Immature natural killer cell (primary cell): ENCODE measurements around the gene SMIM38. TPM values are rescaled to one million over a fixed set of nuclear protein-coding genes. Genes with fewer than 3 reads are reported as not detected.
"Not testable (repeated sequence)": the region's sequence is repeated elsewhere in the genome, so short reads cannot be mapped to it uniquely, and the experiment has no call there.

Experiments used
- DNase-seq, 3 donors: peaks; one replicate each; pipeline ENCODE4 v3.0.0; 2022; ENCODE audit warnings: mixed read lengths in 1 of 3
- H3K27ac Mint-ChIP-seq, 6 donors: one replicate each; pipeline ENCODE4 v1.8.0; 2020; ENCODE audit warnings: mixed read lengths in 6 of 6, mild to moderate bottlenecking in 5 of 6, inconsistent platforms in 4 of 6, moderate library complexity in 3 of 6
- H3K27me3 Mint-ChIP-seq, 3 donors: one replicate each; pipeline ENCODE4 v1.8.0; 2020 to 2021; ENCODE audit warnings: low read depth in 3 of 3, mild to moderate bottlenecking in 3 of 3, mixed read lengths in 3 of 3, moderate library complexity in 3 of 3, inconsistent platforms in 1 of 3
- H3K36me3 Mint-ChIP-seq, 3 donors: one replicate each; pipeline ENCODE4 v1.8.0; 2020; ENCODE audit warnings: mixed read lengths in 3 of 3, inconsistent platforms in 2 of 3, mild to moderate bottlenecking in 2 of 3
- H3K4me1 Mint-ChIP-seq, 2 donors: one replicate each; pipeline ENCODE4 v1.8.0; 2020; ENCODE audit warnings: inconsistent platforms in 2 of 2, mild to moderate bottlenecking in 2 of 2, mixed read lengths in 2 of 2, moderate library complexity in 1 of 2
- H3K4me3 Mint-ChIP-seq, 5 donors: one replicate each; pipeline ENCODE4 v1.8.0; 2020; ENCODE audit warnings: mild to moderate bottlenecking in 5 of 5, mixed read lengths in 5 of 5, inconsistent platforms in 3 of 5, moderate library complexity in 3 of 5
- H3K9me3 Mint-ChIP-seq, 6 donors: one replicate each; pipeline ENCODE4 v1.8.0; 2020; ENCODE audit warnings: mild to moderate bottlenecking in 6 of 6, mixed read lengths in 6 of 6, inconsistent platforms in 4 of 6, moderate library complexity in 3 of 6
- polyA plus RNA-seq, 3 donors: library from polyadenylated mRNA; unstranded; fragments of 300-500 nt; fragmentation: Illumina TruSeq; gene quantifications; one replicate each; pipeline ENCODE4 v1.2.3, GENCODE V29; 2021

Gene SMIM38
- polyA plus RNA-seq, 3 donors from 2014 or later = not detected

- Mint-ChIP-seq H3K9me3 (peaks cover 0 to 4% (median 0%) of the 10 kb centered on the region in 6 donors), H3K27me3 (peaks cover 3 to 7% (median 4%) of the 10 kb centered on the region in 3 donors), H3K4me1 (no peaks in the 10 kb centered on the region), H3K36me3 (no peaks in the 10 kb centered on the region), H3K4me3 (no peak overlapping the region), H3K27ac (no peak overlapping the region)
- DNase-seq = no peak
Observed at GRCh38 chr11:69138265-69138664, 17.5 kb upstream of the SMIM38 start.

- not testable (repeated sequence) for H3K4me1 Mint-ChIP-seq, H3K4me3 Mint-ChIP-seq, H3K36me3 Mint-ChIP-seq, H3K9me3 Mint-ChIP-seq, DNase-seq, H3K27me3 Mint-ChIP-seq, H3K27ac Mint-ChIP-seq
Observed at GRCh38 chr11:69140161-69140560, 15.6 kb upstream of the SMIM38 start.

GRCh38 chr11:69140635-69141034 is 15.1 kb upstream of the SMIM38 start:
- Mint-ChIP-seq H3K27ac (no peak overlapping the region), H3K27me3 (peaks cover 3 to 10% (median 8%) of the 10 kb centered on the region in 3 donors), H3K4me1 (no peaks in the 10 kb centered on the region), H3K36me3 (no peaks in the 10 kb centered on the region), H3K9me3 (peaks cover 0 to 2% (median 0%) of the 10 kb centered on the region in 6 donors), H3K4me3 (no peak overlapping the region)
- DNase-seq = no peak

GRCh38 chr11:69141742-69142141 is 14.0 kb upstream of the SMIM38 start:
- Mint-ChIP-seq H3K27ac (no peak overlapping the region), H3K4me3 (no peak overlapping the region), H3K36me3 (no peaks in the 10 kb centered on the region), H3K4me1 (no peaks in the 10 kb centered on the region), H3K9me3 (peaks cover 0 to 12% (median 7%) of the 10 kb centered on the region in 6 donors), H3K27me3 (peaks cover 3 to 12% (median 10%) of the 10 kb centered on the region in 3 donors)
- no peak for DNase-seq

- Mint-ChIP-seq H3K27ac (no peak overlapping the region), H3K4me1 (no peaks in the 10 kb centered on the region), H3K4me3 (no peak overlapping the region), H3K27me3 (peaks cover 3 to 12% (median 8%) of the 10 kb centered on the region in 3 donors), H3K9me3 (peaks cover 0 to 12% (median 8%) of the 10 kb centered on the region in 6 donors), H3K36me3 (no peaks in the 10 kb centered on the region)
- DNase-seq = no peak
Observed at GRCh38 chr11:69142895-69143294, 12.8 kb upstream of the SMIM38 start.

GRCh38 chr11:69144316-69145049 is 11.3 kb upstream of the SMIM38 start:
- Mint-ChIP-seq H3K27ac (no peak overlapping the region), H3K4me1 (no peaks in the 10 kb centered on the region), H3K9me3 (peaks cover 0 to 12% (median 8%) of the 10 kb centered on the region in 6 donors), H3K36me3 (peaks cover 0 to 4% (median 0%) of the 10 kb centered on the region in 3 donors), H3K27me3 (peaks cover 3 to 13% (median 12%) of the 10 kb centered on the region in 3 donors), H3K4me3 (no peak overlapping the region)
- DNase-seq = no peak

GRCh38 chr11:69145050-69145380 is 10.7 kb upstream of the SMIM38 start:
- no peak for DNase-seq
- H3K4me3 Mint-ChIP-seq = no peak overlapping the region
- no peaks in the 10 kb centered on the region for H3K4me1 Mint-ChIP-seq
- H3K9me3 Mint-ChIP-seq = peaks cover 0 to 12% (median 8%) of the 10 kb centered on the region in 6 donors
- peaks cover 0 to 5% (median under 1%) of the 10 kb centered on the region in 3 donors for H3K36me3 Mint-ChIP-seq
- H3K27me3 Mint-ChIP-seq = peaks cover 3 to 13% (median 12%) of the 10 kb centered on the region in 3 donors
- no peak overlapping the region for H3K27ac Mint-ChIP-seq

GRCh38 chr11:69148377-69148762 is 7.4 kb upstream of the SMIM38 start:
- Mint-ChIP-seq H3K27ac (no peak overlapping the region), H3K4me1 (no peaks in the 10 kb centered on the region), H3K36me3 (peaks cover 0 to 8% (median 4%) of the 10 kb centered on the region in 3 donors), H3K4me3 (no peak overlapping the region), H3K27me3 (peaks cover 0 to 20% (median 7%) of the 10 kb centered on the region in 3 donors), H3K9me3 (peaks cover 0 to 12% (median 8%) of the 10 kb centered on the region in 6 donors)
- no peak for DNase-seq

- Mint-ChIP-seq H3K36me3 (peaks cover 0 to 8% (median 4%) of the 10 kb centered on the region in 3 donors), H3K4me1 (no peaks in the 10 kb centered on the region), H3K4me3 (no peak overlapping the region), H3K27ac (no peak overlapping the region), H3K27me3 (peaks cover 0 to 20% (median 7%) of the 10 kb centered on the region in 3 donors), H3K9me3 (peaks cover 0 to 12% (median 8%) of the 10 kb centered on the region in 6 donors)
- DNase-seq = no peak
Observed at GRCh38 chr11:69148806-69149205, 6.9 kb upstream of the SMIM38 start.

- Mint-ChIP-seq H3K9me3 (peaks cover 0 to 12% (median 8%) of the 10 kb centered on the region in 6 donors), H3K27me3 (peaks cover 0 to 17% (median 7%) of the 10 kb centered on the region in 3 donors)
Observed at GRCh38 chr11:69149338-69150045, 6.2 kb upstream of the SMIM38 start.

GRCh38 chr11:69150175-69150574 is 5.6 kb upstream of the SMIM38 start:
- DNase-seq = no peak
- H3K4me3 Mint-ChIP-seq = no peak overlapping the region
- no peaks in the 10 kb centered on the region for H3K4me1 Mint-ChIP-seq
- H3K9me3 Mint-ChIP-seq = peaks cover 0 to 12% (median 8%) of the 10 kb centered on the region in 6 donors
- H3K27ac Mint-ChIP-seq = no peak overlapping the region
- peaks cover 0 to 17% (median 3%) of the 10 kb centered on the region in 3 donors for H3K27me3 Mint-ChIP-seq
- peaks cover 0 to 8% (median 4%) of the 10 kb centered on the region in 3 donors for H3K36me3 Mint-ChIP-seq

More at GRCh38 chr11:69149338-69150045, 6.2 kb upstream of the SMIM38 start:
- H3K27ac Mint-ChIP-seq, H3K4me1 Mint-ChIP-seq, H3K36me3 Mint-ChIP-seq, DNase-seq, H3K4me3 Mint-ChIP-seq: not testable (repeated sequence)

- Mint-ChIP-seq H3K4me3 (no peak overlapping the region), H3K9me3 (peaks cover 0 to 3% (median under 1%) of the 10 kb centered on the region in 6 donors), H3K27me3 (peaks cover 0 to 23% (median 5%) of the 10 kb centered on the region in 3 donors), H3K36me3 (peaks cover 0 to 8% (median 4%) of the 10 kb centered on the region in 3 donors), H3K27ac (no peak overlapping the region), H3K4me1 (no peaks in the 10 kb centered on the region)
- no peak for DNase-seq
Observed at GRCh38 chr11:69151836-69152235, 3.9 kb upstream of the SMIM38 start.

- Mint-ChIP-seq H3K27ac (no peak overlapping the region), H3K4me1 (no peaks in the 10 kb centered on the region), H3K9me3 (no peaks in the 10 kb centered on the region), H3K4me3 (no peak overlapping the region), H3K36me3 (peaks cover 0 to 8% (median 4%) of the 10 kb centered on the region in 3 donors), H3K27me3 (peaks cover 0 to 23% (median 5%) of the 10 kb centered on the region in 3 donors)
- no peak for DNase-seq
Observed at GRCh38 chr11:69152733-69153421, 2.9 kb upstream of the SMIM38 start.

GRCh38 chr11:69153661-69154060 is 2.1 kb upstream of the SMIM38 start:
- no peak for DNase-seq
- Mint-ChIP-seq H3K4me3 (no peak overlapping the region), H3K27me3 (peaks cover 0 to 21% (median 5%) of the 10 kb centered on the region in 3 donors), H3K9me3 (no peaks in the 10 kb centered on the region), H3K36me3 (peaks cover 0 to 8% (median 4%) of the 10 kb centered on the region in 3 donors), H3K4me1 (no peaks in the 10 kb centered on the region), H3K27ac (no peak overlapping the region)
